HepG2 (cell line): ENCODE measurements around the gene MN1. TPM values are rescaled to one million over a fixed set of nuclear protein-coding genes. Genes with fewer than 3 reads are reported as not detected.

ENCODE experiments used
- ATAC-seq: fragments of 200-7000 bp; cut with Tn5 transposase; 3 replicates; pipeline ENCODE4 v1.9.1; 2020; ENCODE audit warnings: mild to moderate bottlenecking, moderate library complexity
- BruUV-seq: library from RNA; stranded (reverse); fragments of 400-500 nt; replicated peaks from 2 replicates; lab custom pipeline; 2021; lab: Mats Ljungman, UMichigan
- CTCF ChIA-PET: fragments of 300-600 bp; formaldehyde crosslinking; extraction: SDS; loops from one replicate; lab custom pipeline; 2021; ENCODE audit warnings: low total read pairs, inconsistent platforms, low intra/inter-chr PET ratio; lab: Yijun Ruan, JAX
- POLR2A ChIA-PET: fragments of 350-600 bp; sonication (Branson Sonifier 250); formaldehyde crosslinking; loops from one replicate; lab custom pipeline; 2020; ENCODE audit warnings: antibody characterized with exemption, inconsistent platforms; lab: Yijun Ruan, JAX
- DNase-seq: peaks from one replicate; pipeline ENCODE4 v3.0.0-alpha.2; 2015; ENCODE audit warnings: low spot score
- FAIRE-seq: peaks from 3 replicates; lab custom pipeline; 2011; peaks lifted over from hg19 to GRCh38; lab: Jason Lieb, UNC
- H2AFZ ChIP-seq: one replicate; pipeline ENCODE4 v1.6.1; 2011; ENCODE audit warnings: low read length, inconsistent platforms
- H3K27ac ChIP-seq: fragments of 300-600 bp; 3 replicates; pipeline ENCODE4 v1.8.0; 2011; ENCODE audit warnings: mixed run types, mild to moderate bottlenecking, mixed read lengths, low read length, inconsistent platforms; ENCODE audit not compliant: insufficient read depth; ENCODE audit errors: extremely low read length
- H3K27me3 ChIP-seq, 2 experiments: fragments of 200-600 bp in 1 of 2; 2 replicates in 1 of 2; 3 replicates in 1 of 2; pipeline versions ENCODE4 v1.6.0 to v1.8.0; 2011; ENCODE audit warnings: low read length in 2 of 2, mild to moderate bottlenecking in 2 of 2, moderate library complexity in 2 of 2, inconsistent platforms in 1 of 2; ENCODE audit not compliant: insufficient read depth in 2 of 2, control insufficient read depth in 1 of 2
- H3K36me3 ChIP-seq, 2 experiments: fragments of 200-600 bp in 1 of 2; replicated peaks in 1 of 2; 2 replicates in 1 of 2; 3 replicates in 1 of 2; pipeline versions ENCODE4 v1.5.1 to v1.8.0; 2011; ENCODE audit warnings: low read length in 2 of 2, inconsistent platforms in 1 of 2; ENCODE audit not compliant: insufficient read depth in 2 of 2, control insufficient read depth in 1 of 2
- H3K4me1 ChIP-seq: 2 replicates; pipeline ENCODE4 v1.5.1; 2012; ENCODE audit warnings: low read length, inconsistent platforms; ENCODE audit not compliant: insufficient read depth
- H3K4me2 ChIP-seq: 2 replicates; pipeline ENCODE4 v1.6.0; 2011; ENCODE audit warnings: low read depth, low read length, inconsistent platforms
- H3K4me3 ChIP-seq, 3 experiments: fragments of 200-600 bp in 1 of 3; sonication (generic), shearing (Covaris generic) in 1 of 3; replicated peaks in 1 of 3; 2 replicates each; pipeline ENCODE4 v1.5.1; 2011 to 2016; ENCODE audit warnings: low read length in 3 of 3, inconsistent platforms in 2 of 3, low read depth in 2 of 3, mild to moderate bottlenecking in 2 of 3, control low read depth in 1 of 3, mixed read lengths in 1 of 3; ENCODE audit not compliant: insufficient read depth in 1 of 3
- H3K79me2 ChIP-seq: one replicate; pipeline ENCODE4 v1.6.1; 2011; ENCODE audit warnings: low read length, inconsistent platforms; ENCODE audit not compliant: insufficient read depth
- H3K9ac ChIP-seq: 2 replicates; pipeline ENCODE4 v1.6.0; 2011; ENCODE audit warnings: mild to moderate bottlenecking, low read depth, low read length, inconsistent platforms; ENCODE audit not compliant: insufficient read depth
- H3K9me3 ChIP-seq: 2 replicates; pipeline ENCODE4 v1.5.1; 2012; ENCODE audit warnings: mild to moderate bottlenecking, low read length
- H4K20me1 ChIP-seq: 2 replicates; pipeline ENCODE4 v1.6.0; 2011; ENCODE audit warnings: inconsistent platforms, mild to moderate bottlenecking, low read length, moderate library complexity; ENCODE audit not compliant: insufficient read depth
- CEBPG ChIP-seq: IDR thresholded peaks from 2 replicates; pipeline ENCODE4 v1.6.1; 2016
- CHCHD3 ChIP-seq: sonication (generic); formaldehyde crosslinking; IDR thresholded peaks from 2 replicates; pipeline ENCODE4 v1.8.0; 2022; ENCODE audit warnings: mild to moderate bottlenecking, missing genetic modification reagents, moderate library complexity
- FOXJ3 ChIP-seq: sonication (generic); formaldehyde crosslinking; IDR thresholded peaks from 2 replicates; pipeline ENCODE4 v1.4.0; 2020; ENCODE audit warnings: missing genetic modification reagents, mild to moderate bottlenecking, borderline replicate concordance
- KDM5B ChIP-seq: sonication (generic); formaldehyde crosslinking; IDR thresholded peaks from 2 replicates; pipeline ENCODE4 v1.4.0; 2020; ENCODE audit warnings: missing genetic modification reagents, mild to moderate bottlenecking, borderline replicate concordance
- RELA ChIP-seq: sonication (generic); formaldehyde crosslinking; IDR thresholded peaks from 2 replicates; pipeline ENCODE4 v1.4.0; 2020; ENCODE audit warnings: missing genetic modification reagents
- SIN3A ChIP-seq: IDR thresholded peaks from 2 replicates; pipeline ENCODE4 v1.6.1; 2011; ENCODE audit warnings: low read depth, mild to moderate bottlenecking, control low read depth, low read length, borderline replicate concordance
- SMARCE1 ChIP-seq: fragments of 450-650 bp; IDR thresholded peaks from 2 replicates; pipeline ENCODE4 v1.6.1; 2017; ENCODE audit warnings: borderline replicate concordance
- THYN1 ChIP-seq: sonication (generic); formaldehyde crosslinking; IDR thresholded peaks from 2 replicates; pipeline ENCODE4 v1.8.1; 2023; ENCODE audit warnings: low read depth, mild to moderate bottlenecking, moderate library complexity, missing genetic modification reagents, borderline replicate concordance
- ZFP62 ChIP-seq: sonication (generic); formaldehyde crosslinking; IDR thresholded peaks from 2 replicates; pipeline ENCODE4 v1.4.0; 2020; ENCODE audit warnings: missing genetic modification reagents
- ZNF580 ChIP-seq: IDR thresholded peaks from 2 replicates; pipeline ENCODE4 v1.6.1; 2016; ENCODE audit warnings: low read depth, borderline replicate concordance
- WGBS: methylation state at CpG from one replicate; pipeline ENCODE4 v1.1.6; 2017; ENCODE audit warnings: low lambda C conversion rate; 5-methylcytosine and 5-hydroxymethylcytosine counted together
- in situ Hi-C: cut with HindIII; loops from 2 replicates; pipeline ENCODE4 v1.10.0; 2017; ENCODE audit warnings: low pct_unique_long_range_greater_than_20kb; ENCODE audit not compliant: extremely low pct_ligation_motif_present
- intact Hi-C: fragments of 100-400 bp; cut with micrococcal nuclease; formaldehyde crosslinking; loops from one replicate; pipeline ENCODE4 v1.10.0; 2022; ENCODE audit not compliant: unreplicated experiment
- polyA plus RNA-seq, 8 experiments: library from polyadenylated mRNA; depleted of rRNA in 3 of 8; stranded (reverse) in 7 of 8; unstranded in 1 of 8; fragments of >200 nt; fragmentation: Illumina TruSeq in 4 of 8; extraction: Trizol in 4 of 8; gene quantifications; 2 replicates each; pipeline versions ENCODE4 v1.2.1 to v1.2.3, GENCODE V29; 2011 to 2016; ENCODE audit warnings: low read depth in 4 of 8, missing spikeins in 1 of 8, mixed read lengths in 1 of 8; ENCODE audit not compliant: insufficient read depth in 1 of 8
- total RNA-seq, 5 experiments: library from RNA; depleted of rRNA; stranded (reverse); fragments of >200 nt; fragmentation: Illumina TruSeq; extraction: Trizol; gene quantifications; 2 replicates each; pipeline ENCODE4 v1.2.3, GENCODE V29; 2016; ENCODE audit warnings: low read depth in 1 of 5

The MN1 gene
- total and polyA plus RNA-seq, 2 of the 13 experiments (the other 11 are each of a cell fraction or from before 2014, with no cell fraction given), result 0.01 TPM; not detected in 1

GRCh38 chr22:27740202-27740748 lies 61.3 kb downstream of the MN1 start:
- Histone ChIP-seq H3K4me2 (no peak overlapping the region), H2AFZ (no peak overlapping the region), H3K9me3 (no peaks in the 10 kb centered on the region), H3K9ac (no peak overlapping the region), H4K20me1 (no peaks in the 10 kb centered on the region), H3K36me3 (no peaks in the 10 kb centered on the region)
- DNase-seq, result no peak
- in situ Hi-C loops (no loop called here), intact Hi-C loops (no loop called here)
- FAIRE-seq, result no peak
- no TSS peak for BruUV-seq
- POLR2A ChIA-PET, result no interaction called here
- no peak for TF ChIP-seq CEBPG
- TF ChIP-seq FOXJ3 (CRISPR knock-in tag), result no peak
- no peak for TF ChIP-seq RELA
- TF ChIP-seq SIN3A, result no peak
- no peak for TF ChIP-seq CHCHD3 (CRISPR knock-in tag)
- TF ChIP-seq THYN1 (CRISPR knock-in tag), result no peak
- TF ChIP-seq KDM5B (CRISPR knock-in tag), result no peak
- no peak for TF ChIP-seq SMARCE1
- TF ChIP-seq ZNF580 (CRISPR knock-in tag), result no peak
- TF ChIP-seq ZFP62 (CRISPR knock-in tag), result no peak
- TF ChIP-seq, all 625 proteins: peak for 0
- WGBS, result 3% methylated on average over 3 of the region's 3 CpGs
- CTCF ChIA-PET, result no interaction called here
- no peak for ATAC-seq
- H3K79me2 ChIP-seq, result no peaks in the 10 kb centered on the region
- no peak overlapping the region for H3K4me3 ChIP-seq
- H3K4me1 ChIP-seq, result no peaks in the 10 kb centered on the region
- peaks cover 0 to 11% of the 10 kb centered on the region in 2 experiments; a peak in 3 of 5 replicates for H3K27me3 ChIP-seq
- no peak overlapping the region for H3K27ac ChIP-seq
